Measurements from ENCODE around the gene OR4K2. TPM values are rescaled to one million over a fixed set of nuclear protein-coding genes. Genes with fewer than 3 reads are reported as not detected.
"Not testable (repeated sequence)": the region's sequence is repeated elsewhere in the genome, so short reads cannot be mapped to it uniquely, and the experiment has no call there.

OR4K2 gene
- total and polyA plus RNA-seq, 12 donors, result not detected

DNA sequence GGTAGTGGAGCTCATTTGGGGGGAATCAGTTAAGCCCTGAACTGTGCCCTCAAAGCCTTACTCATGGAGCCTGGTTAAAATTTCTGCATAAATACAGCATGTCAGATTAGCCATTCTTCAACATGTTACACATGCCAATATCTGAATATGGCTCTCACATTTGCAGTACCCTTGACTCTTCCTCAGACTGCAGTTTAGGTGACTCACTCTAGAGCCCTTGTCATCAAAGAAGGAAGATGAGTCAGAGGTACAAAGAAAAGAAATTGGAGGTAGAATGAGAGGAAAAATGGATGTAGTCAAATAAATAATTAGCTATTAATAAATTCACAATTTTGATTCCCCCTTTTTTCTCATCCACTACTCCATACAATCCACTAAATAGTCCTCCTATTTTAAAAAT is 23.6 kb upstream of the OR4K2 start:
- Histone ChIP-seq H3K4me3 (no peak overlapping the region), H3K9me3 (replicated peaks in 1 of 3) (no peaks in the 10 kb centered on the region), H3K27ac (no peak overlapping the region), H3K27me3 (no peaks in the 10 kb centered on the region), H3K36me3 (replicated peaks in 1 of 2) (no peaks in the 10 kb centered on the region), H3K4me1 (replicated peaks in 1 of 2) (no peaks in the 10 kb centered on the region)
- intact Hi-C loops (cut with DNase I), result no loop called here
- DNase-seq, result no peak
- TF ChIP-seq, protein P1, sequence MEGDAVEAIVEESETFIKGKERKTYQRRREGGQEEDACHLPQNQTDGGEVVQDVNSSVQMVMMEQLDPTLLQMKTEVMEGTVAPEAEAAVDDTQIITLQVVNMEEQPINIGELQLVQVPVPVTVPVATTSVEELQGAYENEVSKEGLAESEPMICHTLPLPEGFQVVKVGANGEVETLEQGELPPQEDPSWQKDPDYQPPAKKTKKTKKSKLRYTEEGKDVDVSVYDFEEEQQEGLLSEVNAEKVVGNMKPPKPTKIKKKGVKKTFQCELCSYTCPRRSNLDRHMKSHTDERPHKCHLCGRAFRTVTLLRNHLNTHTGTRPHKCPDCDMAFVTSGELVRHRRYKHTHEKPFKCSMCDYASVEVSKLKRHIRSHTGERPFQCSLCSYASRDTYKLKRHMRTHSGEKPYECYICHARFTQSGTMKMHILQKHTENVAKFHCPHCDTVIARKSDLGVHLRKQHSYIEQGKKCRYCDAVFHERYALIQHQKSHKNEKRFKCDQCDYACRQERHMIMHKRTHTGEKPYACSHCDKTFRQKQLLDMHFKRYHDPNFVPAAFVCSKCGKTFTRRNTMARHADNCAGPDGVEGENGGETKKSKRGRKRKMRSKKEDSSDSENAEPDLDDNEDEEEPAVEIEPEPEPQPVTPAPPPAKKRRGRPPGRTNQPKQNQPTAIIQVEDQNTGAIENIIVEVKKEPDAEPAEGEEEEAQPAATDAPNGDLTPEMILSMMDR (IDR thresholded peaks at IDR 0.05), result no peak
- no peak for TF ChIP-seq POLR2A (IDR thresholded peaks at IDR 0.05)

GRCh38 chr14:19866061-19866669 is 8.8 kb upstream of the OR4K2 start:
- H3K27me3 ChIP-seq; H3K27ac ChIP-seq; H3K36me3 ChIP-seq (replicated peaks in 1 of 2); H3K4me1 ChIP-seq (replicated peaks in 1 of 2); H3K4me3 ChIP-seq; H3K9me3 ChIP-seq (replicated peaks in 1 of 3); DNase-seq; intact Hi-C loops (cut with DNase I): not testable (repeated sequence)
- 87% methylated on average over 37 to 39 of the region's 39 CpGs; no CpG with 5 or more reads in 1 of the 4 donors for WGBS, 4 donors

DNA sequence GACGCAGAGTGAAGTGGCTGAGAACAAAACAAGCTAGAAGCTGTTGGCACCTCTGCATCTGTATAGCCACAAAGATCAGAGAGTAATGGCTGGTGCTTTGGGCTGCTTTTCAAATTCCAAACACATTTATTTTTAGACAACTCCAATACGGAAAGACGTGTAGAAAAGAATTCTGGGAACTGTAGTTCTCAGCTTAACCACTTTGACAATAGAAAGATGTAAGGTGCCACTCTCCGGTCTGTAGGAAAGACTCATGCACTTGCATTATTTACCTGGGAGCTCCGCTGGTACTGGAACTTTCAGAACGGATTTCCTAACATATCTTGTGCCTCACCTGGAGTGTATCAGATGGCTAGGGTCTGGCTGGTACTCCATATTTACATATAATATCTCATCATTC is 1.8 kb upstream of the OR4K2 start:
- Histone ChIP-seq H3K27me3 (no peaks in the 10 kb centered on the region), H3K4me3 (no peak overlapping the region), H3K36me3 (replicated peaks in 1 of 2) (no peaks in the 10 kb centered on the region), H3K27ac (no peak overlapping the region), H3K4me1 (replicated peaks in 1 of 2) (no peaks in the 10 kb centered on the region), H3K9me3 (replicated peaks in 1 of 3) (no peaks in the 10 kb centered on the region)
- intact Hi-C loops (cut with DNase I), result no loop called here
- DNase-seq, result no peak
- TF ChIP-seq POLR2A (IDR thresholded peaks at IDR 0.05), result no peak
- TF ChIP-seq, protein P1 (IDR thresholded peaks at IDR 0.05), result no peak
- WGBS, 4 donors, result 20 to 34% (median 29%) methylated on average over 6 of the region's 6 CpGs

DNA sequence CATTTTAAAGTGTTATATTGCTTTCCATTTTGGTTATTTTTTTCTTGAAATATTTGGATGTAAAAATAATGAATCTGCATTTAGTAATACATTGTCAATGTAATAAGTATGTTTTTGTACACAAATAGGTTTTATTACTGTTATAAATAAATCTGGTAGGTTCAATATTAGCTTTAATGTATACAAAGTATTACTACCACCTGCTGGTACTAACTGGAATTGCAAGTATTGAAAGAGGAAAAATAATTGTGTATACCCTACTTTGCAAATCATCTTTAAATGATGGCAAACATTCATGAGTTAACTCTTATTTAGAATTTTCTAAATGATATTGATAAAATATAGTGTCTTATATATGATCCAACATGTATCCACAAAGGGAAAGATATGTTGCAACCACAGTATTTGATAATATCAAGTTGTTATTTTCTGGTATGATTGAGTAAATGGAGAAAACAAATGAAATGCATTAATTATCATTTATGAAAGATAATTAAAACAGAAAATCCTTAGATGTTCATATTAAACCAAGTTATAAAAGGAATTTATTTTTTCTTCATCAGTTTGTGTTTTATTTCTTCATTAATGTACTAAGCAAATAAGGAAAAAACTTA is 3.2 kb downstream of the OR4K2 start:
- intact Hi-C loops (cut with DNase I), result no loop called here
- no peak overlapping the region for H3K4me3 ChIP-seq
- TF ChIP-seq, protein P1 (IDR thresholded peaks at IDR 0.05), result peak in 5 of 6 experiments; percentile 17 to 66 (median 45)
- TF ChIP-seq POLR2A (IDR thresholded peaks at IDR 0.05), result no peak
- H3K9me3 ChIP-seq (replicated peaks in 1 of 3), result no peaks in the 10 kb centered on the region
- H3K27ac ChIP-seq, result no peak overlapping the region
- H3K36me3 ChIP-seq (replicated peaks in 1 of 2), result no peaks in the 10 kb centered on the region
- no peaks in the 10 kb centered on the region for H3K27me3 ChIP-seq
- H3K4me1 ChIP-seq (replicated peaks in 1 of 2), result no peaks in the 10 kb centered on the region
- DNase-seq, result no peak

GRCh38 chr14:19895282-19895681 is 20.3 kb downstream of the OR4K2 start:
- Histone ChIP-seq H3K27me3 (no peaks in the 10 kb centered on the region), H3K9me3 (replicated peaks in 1 of 3) (peaks cover 0 to 10% (median 0%) of the 10 kb centered on the region in 3 donors), H3K36me3 (replicated peaks in 1 of 2) (no peaks in the 10 kb centered on the region), H3K4me1 (replicated peaks in 1 of 2) (no peaks in the 10 kb centered on the region), H3K27ac (no peak overlapping the region), H3K4me3 (no peak overlapping the region)
- WGBS, 4 donors, result 37 to 64% (median 55%) methylated on average over 2 of the region's 2 CpGs
- DNase-seq, result no peak
- intact Hi-C loops (cut with DNase I), result no loop called here
- TF ChIP-seq, protein P1 (IDR thresholded peaks at IDR 0.05), result no peak
- TF ChIP-seq POLR2A (IDR thresholded peaks at IDR 0.05), result no peak

All from adrenal gland (tissue), 12 donors.